Measurements from ENCODE around the gene SLC22A8.

DNA sequence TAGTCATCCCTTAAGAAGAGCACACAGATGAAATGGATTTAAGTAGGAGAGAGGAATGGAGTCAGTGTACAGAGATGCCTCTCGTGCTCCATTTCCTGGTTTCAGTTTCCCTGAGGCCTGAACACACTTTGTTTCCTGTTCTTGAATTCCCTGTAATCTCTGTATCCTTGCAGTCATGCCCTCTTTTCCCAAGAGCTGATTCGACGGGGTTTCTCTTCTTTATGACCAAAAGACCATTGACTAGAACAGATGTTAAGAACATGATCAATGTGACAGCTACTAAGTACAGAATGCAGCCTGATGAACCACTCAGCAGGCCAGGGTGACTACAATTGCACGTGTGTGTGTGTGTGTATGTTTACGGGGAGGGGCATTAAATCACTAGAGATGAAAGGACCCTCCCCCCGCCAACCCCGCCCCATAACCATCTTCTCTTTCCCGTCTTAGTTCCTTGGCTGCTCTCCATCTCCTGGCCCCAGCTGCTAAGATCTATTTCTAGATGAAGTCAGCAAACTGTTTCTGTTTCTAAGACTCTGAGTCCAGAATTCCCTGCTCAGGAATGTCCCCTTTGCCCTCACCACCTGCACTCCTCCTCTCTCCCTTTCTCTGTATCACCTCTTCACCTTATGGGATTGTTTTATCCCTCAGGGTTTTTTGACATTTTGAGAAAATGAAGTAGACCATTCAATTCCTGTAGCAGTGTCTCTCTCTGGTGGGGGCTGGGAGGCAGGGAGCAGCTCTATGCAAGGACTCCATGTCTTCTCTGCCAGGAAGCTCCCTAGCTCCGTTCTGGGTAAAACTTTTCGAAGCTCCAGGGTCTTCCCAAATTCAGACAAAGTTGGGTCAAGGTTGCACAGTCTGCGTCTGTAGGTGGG is 56.9 kb downstream of the SLC22A8 start:
- no peak for TF ChIP-seq POLR2A (IDR thresholded peaks at IDR 0.05; ENCODE audit: low read length)
- TF ChIP-seq GATA1 (IDR thresholded peaks at IDR 0.05; ENCODE audit: low read depth, low read length) = no peak

All from erythroblast (primary cell).